ENCODE measurements around the gene UNK. TPM values are rescaled to one million over a fixed set of nuclear protein-coding genes. Genes with fewer than 3 reads are reported as not detected.

Gene UNK
- total and polyA plus RNA-seq, 2 of the 13 experiments (the other 11 are each of a cell fraction or from before 2014, with no cell fraction given), result 31.6 to 33.0 TPM

GRCh38 chr17:75754378-75755204, 30.0 kb upstream of the UNK start (continued):
- TF ChIP-seq FOXJ3 (CRISPR knock-in tag; IDR thresholded peaks at IDR 0.05; ENCODE audit: borderline replicate concordance) (no peak; the same call in 1 of the 2 replicates), CHD4 (IDR thresholded peaks at IDR 0.05; ENCODE audit: borderline replicate concordance, low read length) (no peak), HNF4A (CRISPR knock-in tag; IDR thresholded peaks at IDR 0.05) (peak; percentile 94), ZMYM4 (CRISPR knock-in tag; IDR thresholded peaks at IDR 0.05) (peak; percentile 33; the same call in 1 of the 2 replicates), ZNF317 (CRISPR knock-in tag; IDR thresholded peaks at IDR 0.05) (peak; percentile 64), ZNF512 (CRISPR knock-in tag; IDR thresholded peaks at IDR 0.05) (no peak; the same call in 1 of the 2 replicates), ARNT (IDR thresholded peaks at IDR 0.05) (no peak), ZBTB49 (CRISPR knock-in tag; IDR thresholded peaks at IDR 0.05; ENCODE audit: borderline replicate concordance) (no peak), HNRNPLL (IDR thresholded peaks at IDR 0.05; ENCODE audit: low read depth, low read length, poor library complexity, severe bottlenecking) (peak; percentile 11), ZMAT5 (CRISPR knock-in tag; IDR thresholded peaks at IDR 0.05; ENCODE audit: borderline replicate concordance, low read depth) (no peak), RBM22 (optimal IDR thresholded peaks at IDR 0.05; ENCODE audit: low read length) (peak; percentile 26), MZF1 (CRISPR knock-in tag; IDR thresholded peaks at IDR 0.05; ENCODE audit: borderline replicate concordance) (0 out of 2 replicates have a peak, but pooled peaks have one; percentile 78), SRSF1 (optimal IDR thresholded peaks at IDR 0.05; ENCODE audit: low read depth, low read length) (peak; percentile 42), HMGXB3 (CRISPR knock-in tag; IDR thresholded peaks at IDR 0.05; ENCODE audit: borderline replicate concordance) (0 out of 2 replicates have a peak, but pooled peaks have one; percentile 40), ZNF766 (CRISPR knock-in tag; IDR thresholded peaks at IDR 0.05; ENCODE audit: borderline replicate concordance) (peak; percentile 29; the same call in 1 of the 2 replicates), SMAD3 (CRISPR knock-in tag; IDR thresholded peaks at IDR 0.05) (peak; percentile 61; the same call in 1 of the 2 replicates), CBX5 (CRISPR knock-in tag; IDR thresholded peaks at IDR 0.05; ENCODE audit: borderline replicate concordance) (no peak; the same call in none of the 2 replicates), CREB1 (IDR thresholded peaks at IDR 0.05) (no peak), CREB1 (CRISPR knock-in tag; IDR thresholded peaks at IDR 0.05) (no peak), ZNF629 (CRISPR knock-in tag; conservative IDR thresholded peaks at IDR 0.05) (peak; percentile 60), MXD4 (CRISPR knock-in tag; IDR thresholded peaks at IDR 0.05) (0 out of 2 replicates have a peak, but pooled peaks have one; percentile 29)

All from HepG2 (cell line).